IMR-90 (cell line): ENCODE measurements around the gene FMN2. TPM values are rescaled to one million over a fixed set of nuclear protein-coding genes. Genes with fewer than 3 reads are reported as not detected.

Experiments used
- ATAC-seq: fragments of 200-7000 bp; cut with Tn5 transposase; 2 replicates; pipeline ENCODE4 v1.9.1; 2020; ENCODE audit warnings: low read depth, mild to moderate bottlenecking, moderate library complexity
- BruUV-seq: library from RNA; stranded (reverse); fragments of 400-500 nt; replicated peaks from 2 replicates; lab custom pipeline; 2021; lab: Mats Ljungman, UMichigan
- CTCF ChIA-PET: fragments of 300-600 bp; formaldehyde crosslinking; extraction: SDS; loops from one replicate; lab custom pipeline; 2021; ENCODE audit warnings: antibody characterized with exemption; lab: Yijun Ruan, JAX
- POLR2A ChIA-PET: fragments of 300-600 bp; sonication (Branson Sonifier 250); formaldehyde crosslinking; loops from one replicate; lab custom pipeline; 2022; ENCODE audit warnings: antibody characterized with exemption; ENCODE audit not compliant: unreplicated experiment; lab: Charles Lee
- DNase-seq: peaks from one replicate; pipeline ENCODE4 v3.0.0; 2013
- H2AFZ ChIP-seq: replicated peaks from 2 replicates; pipeline ENCODE3; 2013; ENCODE audit warnings: low read length, mild to moderate bottlenecking; ENCODE audit not compliant: poor library complexity
- H2AK5ac ChIP-seq: 2 replicates; pipeline ENCODE4 v1.6.1; 2013; ENCODE audit warnings: low read depth, low read length, inconsistent platforms
- H2AK9ac ChIP-seq: replicated peaks from 2 replicates; pipeline ENCODE3; 2013; ENCODE audit warnings: mild to moderate bottlenecking, low read depth, low read length, moderate library complexity; ENCODE audit not compliant: poor library complexity
- H2BK120ac ChIP-seq: 2 replicates; pipeline ENCODE4 v1.6.1; 2013; ENCODE audit warnings: low read depth, low read length, inconsistent platforms
- H2BK15ac ChIP-seq: 3 replicates; pipeline ENCODE4 v1.6.1; 2013; ENCODE audit warnings: low read depth, low read length, inconsistent platforms
- H2BK20ac ChIP-seq: 2 replicates; pipeline ENCODE4 v1.6.1; 2013; ENCODE audit warnings: low read depth, mild to moderate bottlenecking, inconsistent platforms, low read length, moderate library complexity
- H2BK5ac ChIP-seq: 2 replicates; pipeline ENCODE4 v1.6.1; 2013; ENCODE audit warnings: mild to moderate bottlenecking, low read depth, low read length, inconsistent platforms; ENCODE audit not compliant: poor library complexity, severe bottlenecking
- H3K14ac ChIP-seq: replicated peaks from 2 replicates; pipeline ENCODE4 v1.6.1; 2013; ENCODE audit warnings: low read depth, low read length, inconsistent platforms
- H3K18ac ChIP-seq: 2 replicates; pipeline ENCODE4 v1.6.1; 2013; ENCODE audit warnings: low read depth, low read length, control low read depth
- H3K23ac ChIP-seq: 2 replicates; pipeline ENCODE4 v1.6.1; 2013; ENCODE audit warnings: low read depth, low read length, inconsistent platforms
- H3K27ac ChIP-seq: 2 replicates; pipeline ENCODE4 v1.5.1; 2013; ENCODE audit warnings: mild to moderate bottlenecking, control low read depth, low read length; ENCODE audit not compliant: insufficient read depth
- H3K27me3 ChIP-seq: 2 replicates; pipeline ENCODE4 v1.6.1; 2013; ENCODE audit warnings: low read length; ENCODE audit not compliant: control insufficient read depth, insufficient read depth
- H3K36me3 ChIP-seq: 2 replicates; pipeline ENCODE4 v1.6.1; 2013; ENCODE audit warnings: low read length, mixed read lengths; ENCODE audit not compliant: control insufficient read depth, insufficient read depth
- H3K4ac ChIP-seq: 2 replicates; pipeline ENCODE4 v1.6.1; 2013; ENCODE audit warnings: low read depth, low read length, inconsistent platforms
- H3K4me1 ChIP-seq: 2 replicates; pipeline ENCODE4 v1.6.1; 2013; ENCODE audit warnings: low read length, mixed read lengths; ENCODE audit not compliant: control insufficient read depth, insufficient read depth
- H3K4me2 ChIP-seq: 2 replicates; pipeline ENCODE4 v1.6.1; 2013; ENCODE audit warnings: low read depth, mild to moderate bottlenecking, control low read depth, low read length, moderate library complexity
- H3K4me3 ChIP-seq: 2 replicates; pipeline ENCODE4 v1.5.1; 2013; ENCODE audit warnings: low read depth, mild to moderate bottlenecking, control low read depth, low read length, moderate library complexity; ENCODE audit not compliant: insufficient read depth
- H3K56ac ChIP-seq: 2 replicates; pipeline ENCODE4 v1.6.1; 2013; ENCODE audit warnings: low read length, inconsistent platforms; ENCODE audit not compliant: insufficient read depth; ENCODE audit errors: extremely low read depth
- H3K79me1 ChIP-seq, 2 experiments: 2 replicates each; pipeline ENCODE4 v1.6.1; 2013; ENCODE audit warnings: low read length in 2 of 2, inconsistent platforms in 1 of 2, low read depth in 1 of 2
- H3K9ac ChIP-seq: 2 replicates; pipeline ENCODE4 v1.6.1; 2013; ENCODE audit warnings: low read depth, low read length, control low read depth
- H3K9me1 ChIP-seq: 2 replicates; pipeline ENCODE4 v1.6.1; 2013; ENCODE audit warnings: low read length, inconsistent platforms; ENCODE audit not compliant: insufficient read depth
- H3K9me3 ChIP-seq: 2 replicates; pipeline ENCODE4 v1.6.1; 2013; ENCODE audit warnings: low read length; ENCODE audit not compliant: control insufficient read depth, insufficient read depth
- H4K20me1 ChIP-seq: 2 replicates; pipeline ENCODE4 v1.6.1; 2013; ENCODE audit warnings: low read length, inconsistent platforms; ENCODE audit not compliant: insufficient read depth
- H4K5ac ChIP-seq: 2 replicates; pipeline ENCODE4 v1.6.1; 2013; ENCODE audit warnings: mild to moderate bottlenecking, low read depth, low read length, control low read depth
- H4K8ac ChIP-seq, 2 experiments: 2 replicates each; pipeline ENCODE4 v1.6.1; 2013; ENCODE audit warnings: low read depth in 2 of 2, low read length in 2 of 2, control low read depth in 1 of 2, inconsistent platforms in 1 of 2
- H4K91ac ChIP-seq: 2 replicates; pipeline ENCODE4 v1.6.1; 2013; ENCODE audit warnings: low read depth, low read length, inconsistent platforms; ENCODE audit not compliant: insufficient read depth
- BHLHE40 ChIP-seq: fragments of 150-350 bp; IDR thresholded peaks from 2 replicates; pipeline ENCODE4 v1.6.1; 2016; ENCODE audit warnings: mild to moderate bottlenecking, low read depth, low read length
- MAFK ChIP-seq: IDR thresholded peaks from 2 replicates; pipeline ENCODE4 v1.6.1; 2012; ENCODE audit warnings: low read depth, low read length, improper control_type of control experiment
- MAZ ChIP-seq: IDR thresholded peaks from 2 replicates; pipeline ENCODE4 v1.6.1; 2012; ENCODE audit warnings: low read depth, mild to moderate bottlenecking, low read length, improper control_type of control experiment, moderate library complexity, borderline replicate concordance
- MXI1 ChIP-seq: IDR thresholded peaks from 2 replicates; pipeline ENCODE4 v1.6.1; 2012; ENCODE audit warnings: low read depth, mild to moderate bottlenecking, low read length, moderate library complexity, borderline replicate concordance
- NFE2L2 ChIP-seq: fragments of 150-350 bp; IDR thresholded peaks from 2 replicates; pipeline ENCODE4 v1.6.1; 2016; ENCODE audit warnings: low read depth, mild to moderate bottlenecking, low read length
- RAD21 ChIP-seq: IDR thresholded peaks from 2 replicates; pipeline ENCODE4 v1.6.1; 2012; ENCODE audit warnings: low read length, improper control_type of control experiment
- SMC3 ChIP-seq: fragments of 150-350 bp; IDR thresholded peaks from 2 replicates; pipeline ENCODE4 v1.6.1; 2016; ENCODE audit warnings: low read depth, mild to moderate bottlenecking, antibody characterized with exemption, low read length, moderate library complexity
- WGBS, 2 experiments: methylation state at CpG; one replicate each; pipeline versions ENCODE4 v1.1.5 to v1.1.7; 2013; ENCODE audit warnings: missing lambda C conversion rate in 2 of 2; ENCODE audit not compliant: insufficient read length in 1 of 2; ENCODE audit errors: extremely low coverage in 2 of 2; 5-methylcytosine and 5-hydroxymethylcytosine counted together
- dilution Hi-C: fragments of 300-500 bp; cut with HindIII; formaldehyde crosslinking; loops from one replicate; pipeline ENCODE4 v1.14.3; 2018; ENCODE audit warnings: low sequenced_read_pairs; ENCODE audit not compliant: unreplicated experiment
- in situ Hi-C: fragments of 300-500 bp; cut with MboI; formaldehyde crosslinking; loops from 3 replicates; pipeline ENCODE4 v1.14.3; 2019; ENCODE audit warnings: low sequenced_read_pairs, inconsistent platforms, mixed read lengths
- intact Hi-C: fragments of 100-400 bp; cut with micrococcal nuclease; formaldehyde crosslinking; loops from 2 replicates; pipeline ENCODE4 v1.10.0; 2022
- polyA plus RNA-seq, 3 experiments: library from polyadenylated mRNA; depleted of rRNA; stranded (reverse); fragments of >200 nt; gene quantifications; 2 replicates each; pipeline ENCODE4 v1.2.3, GENCODE V29; 2012; ENCODE audit warnings: low replicate concordance in 1 of 3
- total RNA-seq: library from RNA; depleted of rRNA; stranded (reverse); fragments of >200 nt; gene quantifications from 2 replicates; pipeline ENCODE4 v1.2.3, GENCODE V29; 2012

The FMN2 gene
- total and polyA plus RNA-seq, 2 of the 4 experiments (the other 2 are of a cell fraction), result 29.0 to 35.8 TPM

GRCh38 chr1:240278082-240278481 is 186.4 kb downstream of the FMN2 start:
- no TSS peak for BruUV-seq
- H3K4me3 ChIP-seq, result no peak overlapping the region
- H3K79me1 ChIP-seq, result peaks cover 26 to 54% of the 10 kb centered on the region in 2 experiments
- no peak for TF ChIP-seq RAD21
- TF ChIP-seq NFE2L2, result no peak
- TF ChIP-seq MAFK, result no peak
- no peak for TF ChIP-seq SMC3
- no peak for TF ChIP-seq BHLHE40
- no peak for TF ChIP-seq MXI1
- no peak for TF ChIP-seq MAZ
- H2BK5ac ChIP-seq, result peak overlapping the region; percentile 46
- no peak overlapping the region for H3K9ac ChIP-seq
- no peak overlapping the region for H3K23ac ChIP-seq
- WGBS, 2 experiments, result no CpG with 5 or more reads among the region's 6 CpGs
- ATAC-seq, result no peak
- no peak overlapping the region for H3K4me2 ChIP-seq
- DNase-seq, result no peak
- peak overlapping the region; percentile 12; the same call in 1 of the 3 replicates for H2BK15ac ChIP-seq
- peak overlapping the region; percentile 47; the same call in 1 of the 2 replicates for H3K18ac ChIP-seq
- CTCF ChIA-PET, result no interaction called here
- H3K4ac ChIP-seq, result peak overlapping the region; percentile 42
- H2BK20ac ChIP-seq, result peak overlapping the region; percentile 57; the same call in 1 of the 2 replicates
- no peaks in the 10 kb centered on the region for H3K27me3 ChIP-seq
- dilution Hi-C loops (no loop called here), intact Hi-C loops (no loop called here), in situ Hi-C loops (no loop called here)
- H3K9me1 ChIP-seq, result peaks cover 5% of the 10 kb centered on the region; the same call in 1 of the 2 replicates
- H3K9me3 ChIP-seq, result no peaks in the 10 kb centered on the region
- no peak overlapping the region for H3K56ac ChIP-seq
- peak overlapping the region in 1 of 2 experiments; percentile 46; a peak in 1 of 4 replicates for H4K8ac ChIP-seq
- H2BK120ac ChIP-seq, result peak overlapping the region; percentile 80
- no peak overlapping the region for H3K27ac ChIP-seq
- peak overlapping the region; percentile 16; the same call in 1 of the 2 replicates for H3K14ac ChIP-seq
- H4K20me1 ChIP-seq, result no peaks in the 10 kb centered on the region
- H2AFZ ChIP-seq, result no peak overlapping the region
- peak overlapping the region; percentile 54; the same call in 1 of the 2 replicates for H2AK5ac ChIP-seq
- H3K36me3 ChIP-seq, result no peaks in the 10 kb centered on the region
- H3K4me1 ChIP-seq, result no peaks in the 10 kb centered on the region; the same call in 1 of the 2 replicates
- H4K5ac ChIP-seq, result no peak overlapping the region; the same call in 1 of the 2 replicates
- H4K91ac ChIP-seq, result peak overlapping the region; percentile 72; the same call in 1 of the 2 replicates
- H2AK9ac ChIP-seq, result no peak overlapping the region
- POLR2A ChIA-PET, result no interaction called here
